ENCODE data around the gene SPHK2. TPM values are rescaled to one million over a fixed set of nuclear protein-coding genes. Genes with fewer than 3 reads are reported as not detected.
A peak's percentile ranks its signal among the peaks of the same experiment; 100 is the strongest.
"Not testable (repeated sequence)": the region's sequence is repeated elsewhere in the genome, so short reads cannot be mapped to it uniquely, and the experiment has no call there.

Gene SPHK2
- total and polyA plus RNA-seq, 5 donors, result 7.3 to 12.7 (median 11.2) TPM

- H3K9me3 ChIP-seq (ENCODE audit: control insufficient read depth, low read length), result no peaks in the 10 kb centered on the region
- H3K27me3 ChIP-seq (ENCODE audit: control insufficient read depth, insufficient read depth), result no peaks in the 10 kb centered on the region
- 32% methylated on average over 28 of the region's 28 CpGs for WGBS
- H3K4me1 ChIP-seq (ENCODE audit: control insufficient read depth, insufficient read depth, low read length), result peaks cover 2% of the 10 kb centered on the region
- no peak overlapping the region for H3K27ac ChIP-seq (ENCODE audit: low read length)
- intact Hi-C loops (cut with DNase I), result no loop called here
- ATAC-seq (peak; percentile 70 to 72), DNase-seq (peak; percentile 80 to 92 (median 89))
- H3K4me3 ChIP-seq (ENCODE audit: low read length), result no peak overlapping the region
Measured at GRCh38 chr19:48674921-48675824, 55.9 kb downstream of the SPHK2 start.

GRCh38 chr19:48676487-48676886, 57.2 kb downstream of the SPHK2 start:
- Histone ChIP-seq H3K27me3 (ENCODE audit: control insufficient read depth, insufficient read depth) (no peaks in the 10 kb centered on the region), H3K9me3 (ENCODE audit: control insufficient read depth, low read length) (no peaks in the 10 kb centered on the region), H3K27ac (ENCODE audit: low read length) (no peak overlapping the region), H3K4me3 (ENCODE audit: low read length) (no peak overlapping the region), H3K4me1 (ENCODE audit: control insufficient read depth, insufficient read depth, low read length) (peaks cover 2% of the 10 kb centered on the region)
- ATAC-seq (no peak), DNase-seq (no peak)
- intact Hi-C loops (cut with DNase I), result no loop called here
- WGBS, result 94% methylated on average over 17 of the region's 17 CpGs

GRCh38 chr19:48676887-48677286, 57.6 kb downstream of the SPHK2 start:
- Histone ChIP-seq H3K4me3 (ENCODE audit: low read length) (no peak overlapping the region), H3K4me1 (ENCODE audit: control insufficient read depth, insufficient read depth, low read length) (peaks cover 2% of the 10 kb centered on the region), H3K9me3 (ENCODE audit: control insufficient read depth, low read length) (no peaks in the 10 kb centered on the region), H3K27me3 (ENCODE audit: control insufficient read depth, insufficient read depth) (no peaks in the 10 kb centered on the region), H3K27ac (ENCODE audit: low read length) (no peak overlapping the region)
- DNase-seq (no peak), ATAC-seq (no peak)
- intact Hi-C loops (cut with DNase I), result no loop called here
- 93% methylated on average over 13 of the region's 13 CpGs for WGBS

DNA sequence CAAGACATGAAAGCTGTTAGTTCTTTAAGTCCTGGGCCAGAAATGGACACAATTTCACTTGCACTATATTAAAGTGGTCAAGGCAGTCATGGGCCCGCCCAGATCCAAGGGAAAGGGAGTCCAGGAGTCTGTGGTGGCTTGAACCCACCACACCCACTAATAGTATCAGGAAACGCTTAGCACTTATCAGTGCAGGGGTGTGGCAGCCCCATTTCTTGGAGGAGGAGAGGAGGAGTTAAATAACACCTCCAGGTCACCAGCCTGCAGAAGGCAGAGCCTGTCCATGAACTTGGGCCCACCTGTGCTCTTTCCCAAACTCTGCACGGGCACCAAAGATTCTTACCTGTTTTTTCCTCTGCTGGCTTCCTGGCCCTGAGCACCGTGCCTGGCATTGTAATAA, 58.9 kb downstream of the SPHK2 start:
- H3K4me3 ChIP-seq (ENCODE audit: low read length), result no peak overlapping the region
- H3K27ac ChIP-seq (ENCODE audit: low read length), result no peak overlapping the region
- no peaks in the 10 kb centered on the region for H3K9me3 ChIP-seq (ENCODE audit: control insufficient read depth, low read length)
- H3K4me1 ChIP-seq (ENCODE audit: control insufficient read depth, insufficient read depth, low read length), result peaks cover 2% of the 10 kb centered on the region
- no peaks in the 10 kb centered on the region for H3K27me3 ChIP-seq (ENCODE audit: control insufficient read depth, insufficient read depth)
- DNase-seq (no peak), ATAC-seq (peak; percentile 26 to 73)
- 61% methylated on average over 4 of the region's 4 CpGs for WGBS
- intact Hi-C loops (cut with DNase I), result no loop called here

GRCh38 chr19:48680006-48680405, 60.7 kb downstream of the SPHK2 start:
- H3K27ac ChIP-seq (ENCODE audit: low read length); DNase-seq; H3K9me3 ChIP-seq (ENCODE audit: control insufficient read depth, low read length); H3K4me1 ChIP-seq (ENCODE audit: control insufficient read depth, insufficient read depth, low read length); ATAC-seq; H3K27me3 ChIP-seq (ENCODE audit: control insufficient read depth, insufficient read depth); intact Hi-C loops (cut with DNase I); H3K4me3 ChIP-seq (ENCODE audit: low read length): not testable (repeated sequence)
- 94% methylated on average over 18 of the region's 19 CpGs for WGBS

Other genes starting within 250 kb of the SPHK2 start
- 100 to 1,000 TPM in 1 of 4 donors, 10 to 100 TPM in 3; 82.3 to 101 (median 90.1) TPM for gene KDELR1, start 228.0 kb upstream of the SPHK2 start, total RNA-seq
- gene KDELR1, start 228.0 kb upstream of the SPHK2 start, polyA plus RNA-seq, result 82.4 TPM
- gene GRIN2D, start 225.8 kb upstream of the SPHK2 start, total RNA-seq, result under 1 TPM; 0.31 to 0.45 (median 0.41) TPM
- 0.18 TPM for gene GRIN2D, start 225.8 kb upstream of the SPHK2 start, polyA plus RNA-seq
- 10 to 100 TPM; 16.0 to 20.4 (median 17.3) TPM for gene GRWD1, start 173.5 kb upstream of the SPHK2 start, total RNA-seq
- 7.2 TPM for gene GRWD1, start 173.5 kb upstream of the SPHK2 start, polyA plus RNA-seq
- under 1 TPM; 0.20 to 0.75 (median 0.23) TPM for gene KCNJ14, start 163.9 kb upstream of the SPHK2 start, total RNA-seq
- 0.16 TPM for gene KCNJ14, start 163.9 kb upstream of the SPHK2 start, polyA plus RNA-seq
- 10 to 100 TPM; 26.0 to 35.0 (median 29.2) TPM for gene CYTH2, start 150.1 kb upstream of the SPHK2 start, total RNA-seq
- 27.4 TPM for gene CYTH2, start 150.1 kb upstream of the SPHK2 start, polyA plus RNA-seq
- gene LMTK3, start 107.7 kb upstream of the SPHK2 start, total RNA-seq, result 1 to 10 TPM; 3.1 to 7.2 (median 5.5) TPM
- 2.9 TPM for gene LMTK3, start 107.7 kb upstream of the SPHK2 start, polyA plus RNA-seq
- under 1 TPM in 2 of 4 donors, not detected in 2; 0.25 to 0.76 TPM for gene SULT2B1, start 67.3 kb upstream of the SPHK2 start, total RNA-seq
- gene SULT2B1, start 67.3 kb upstream of the SPHK2 start, polyA plus RNA-seq, result 0.14 TPM
- gene SPACA4, start 12.8 kb upstream of the SPHK2 start, total RNA-seq, result not detected
- not detected for gene SPACA4, start 12.8 kb upstream of the SPHK2 start, polyA plus RNA-seq
- under 1 TPM in 1 of 4 donors, not detected in 3; 0.33 TPM for gene FAM83E, start 4.4 kb upstream of the SPHK2 start, total RNA-seq
- gene FAM83E, start 4.4 kb upstream of the SPHK2 start, polyA plus RNA-seq, result 0.20 TPM
- 100 to 1,000 TPM; 606 to 773 (median 699) TPM for gene RPL18, start 328 bp upstream of the SPHK2 start, total RNA-seq
- 965 TPM for gene RPL18, start 328 bp upstream of the SPHK2 start, polyA plus RNA-seq
- 10 to 100 TPM in 3 of 4 donors, 1 to 10 TPM in 1; 2.8 to 16.9 (median 14.7) TPM for gene DBP, start 17.9 kb downstream of the SPHK2 start, total RNA-seq
- gene DBP, start 17.9 kb downstream of the SPHK2 start, polyA plus RNA-seq, result 9.5 TPM
- 10 to 100 TPM in 3 of 4 donors, 1 to 10 TPM in 1; 8.6 to 16.5 (median 13.2) TPM for gene CA11, start 26.7 kb downstream of the SPHK2 start, total RNA-seq
- gene CA11, start 26.7 kb downstream of the SPHK2 start, polyA plus RNA-seq, result 16.6 TPM
- under 1 TPM; 0.19 to 0.94 (median 0.57) TPM for gene NTN5, start 53.5 kb downstream of the SPHK2 start, total RNA-seq
- 0.14 TPM for gene NTN5, start 53.5 kb downstream of the SPHK2 start, polyA plus RNA-seq
- not detected for gene FUT2, start 76.5 kb downstream of the SPHK2 start, total RNA-seq
- gene FUT2, start 76.5 kb downstream of the SPHK2 start, polyA plus RNA-seq, result 0.09 TPM
- gene MAMSTR, start 100.2 kb downstream of the SPHK2 start, total RNA-seq, result 1 to 10 TPM; 1.6 to 5.7 (median 3.5) TPM
- 4.0 TPM for gene MAMSTR, start 100.2 kb downstream of the SPHK2 start, polyA plus RNA-seq
- gene RASIP1, start 121.1 kb downstream of the SPHK2 start, total RNA-seq, result 10 to 100 TPM; 13.8 to 19.6 (median 17.5) TPM
- 20.4 TPM for gene RASIP1, start 121.1 kb downstream of the SPHK2 start, polyA plus RNA-seq
- gene IZUMO1, start 127.4 kb downstream of the SPHK2 start, total RNA-seq, result under 1 TPM; 0.18 to 0.54 (median 0.38) TPM
- 0.34 TPM for gene IZUMO1, start 127.4 kb downstream of the SPHK2 start, polyA plus RNA-seq
- 1 to 10 TPM; 2.2 to 4.0 (median 2.6) TPM for gene FUT1, start 133.1 kb downstream of the SPHK2 start, total RNA-seq
- 3.0 TPM for gene FUT1, start 133.1 kb downstream of the SPHK2 start, polyA plus RNA-seq
- gene FGF21, start 136.0 kb downstream of the SPHK2 start, total RNA-seq, result not detected
- not detected for gene FGF21, start 136.0 kb downstream of the SPHK2 start, polyA plus RNA-seq
- 10 to 100 TPM; 24.6 to 46.7 (median 37.9) TPM for gene BCAT2, start 191.5 kb downstream of the SPHK2 start, total RNA-seq
- gene BCAT2, start 191.5 kb downstream of the SPHK2 start, polyA plus RNA-seq, result 39.7 TPM
- 1 to 10 TPM; 4.0 to 7.6 (median 5.5) TPM for gene HSD17B14, start 217.0 kb downstream of the SPHK2 start, total RNA-seq
- 4.0 TPM for gene HSD17B14, start 217.0 kb downstream of the SPHK2 start, polyA plus RNA-seq
- gene PLEKHA4, start 249.1 kb downstream of the SPHK2 start, total RNA-seq, result 10 to 100 TPM; 37.4 to 50.2 (median 44.0) TPM
- 32.0 TPM for gene PLEKHA4, start 249.1 kb downstream of the SPHK2 start, polyA plus RNA-seq